ENCODE data around the gene ABCC10. TPM values are rescaled to one million over a fixed set of nuclear protein-coding genes. Genes with fewer than 3 reads are reported as not detected.
"Not testable (repeated sequence)": the region's sequence is repeated elsewhere in the genome, so short reads cannot be mapped to it uniquely, and the experiment has no call there.

Gene ABCC10
- 10 to 100 TPM; 11.7 to 34.9 (median 27.0) TPM for total RNA-seq
- 10 to 100 TPM in 1 of 2 donors, 1 to 10 TPM in 1; 8.9 to 21.1 TPM for polyA plus RNA-seq
- long read RNA-seq, donor 1, full-length matches to known transcripts: 2 of 91 reads
- long read RNA-seq, donor 1, partial matches to known transcripts: 33 of 91 reads
- long read RNA-seq, donor 1, other reads (novel, unspliced or antisense): 56 of 91 reads
- long read RNA-seq, donor 2, partial matches to known transcripts: 8 of 10 reads
- long read RNA-seq, donor 2, other reads (novel, unspliced or antisense): 0 of 10 reads
- long read RNA-seq, donor 3, full-length matches to known transcripts: 6 of 56 reads
- long read RNA-seq, donor 3, partial matches to known transcripts: 9 of 56 reads
- long read RNA-seq, donor 3, other reads (novel, unspliced or antisense): 41 of 56 reads

DNA sequence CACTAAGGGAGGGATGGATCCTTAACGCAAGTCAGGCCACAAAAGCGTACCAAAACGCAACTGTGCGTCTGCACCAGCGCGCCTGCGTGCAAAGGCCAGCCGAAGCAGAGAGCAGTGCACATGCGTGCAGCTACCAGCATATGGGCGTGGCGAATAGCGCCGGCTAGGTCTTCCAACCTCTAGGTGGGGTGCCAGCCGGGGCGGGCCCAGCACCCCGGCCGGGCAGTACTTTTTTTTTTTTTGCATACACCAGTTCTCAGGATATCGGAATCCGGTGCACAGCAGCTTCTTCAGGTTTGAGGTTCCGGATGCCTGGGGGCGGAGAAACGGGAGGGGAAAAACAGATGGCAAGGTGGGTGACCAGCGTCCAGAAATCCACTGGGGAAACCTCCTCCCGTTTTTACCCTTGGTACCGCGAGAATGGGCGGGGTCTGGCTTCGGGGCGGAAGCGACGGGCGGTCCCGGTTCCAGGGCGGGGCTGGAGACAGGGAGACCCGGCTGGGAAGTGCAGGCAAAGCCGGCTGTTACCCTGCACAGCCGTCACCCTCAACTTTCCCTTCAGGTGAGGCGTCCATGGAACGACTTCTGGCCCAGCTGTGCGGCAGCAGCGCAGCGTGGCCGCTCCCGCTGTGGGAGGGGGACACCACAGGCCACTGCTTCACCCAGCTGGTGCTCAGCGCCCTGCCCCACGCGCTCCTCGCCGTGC is at the start of gene ABCC10:
Gene ABCC10 (plus strand): TSS at position 136 of the 706 bp plus-strand sequence. CDS start 438 bp downstream, at position 574.
- WGBS, 3 donors: 0 to 1% (median 1%) methylated on average over 49 of the region's 49 CpGs
- H3K27ac ChIP-seq: peak within 1 kb of the TSS in 1 of 2 donors; percentile 42
- TF ChIP-seq CTCF (IDR thresholded peaks at IDR 0.05) (peak; percentile 28 to 49 (median 43)), EP300 (IDR thresholded peaks at IDR 0.05) (no peak)
- peak; percentile 91 to 96 (median 93) for DNase-seq
- no peaks in the 10 kb centered on the region for H3K27me3 ChIP-seq
- no peaks in the 10 kb centered on the region for H3K36me3 ChIP-seq
- peaks cover 6% of the 10 kb centered on the region for H3K4me1 ChIP-seq (ENCODE audit: insufficient read depth)
- H3K9me3 ChIP-seq: no peaks in the 10 kb centered on the region
- intact Hi-C loops (cut with DNase I): no loop called here
- peak within 1 kb of the TSS; percentile 79 for H3K4me3 ChIP-seq

DNA sequence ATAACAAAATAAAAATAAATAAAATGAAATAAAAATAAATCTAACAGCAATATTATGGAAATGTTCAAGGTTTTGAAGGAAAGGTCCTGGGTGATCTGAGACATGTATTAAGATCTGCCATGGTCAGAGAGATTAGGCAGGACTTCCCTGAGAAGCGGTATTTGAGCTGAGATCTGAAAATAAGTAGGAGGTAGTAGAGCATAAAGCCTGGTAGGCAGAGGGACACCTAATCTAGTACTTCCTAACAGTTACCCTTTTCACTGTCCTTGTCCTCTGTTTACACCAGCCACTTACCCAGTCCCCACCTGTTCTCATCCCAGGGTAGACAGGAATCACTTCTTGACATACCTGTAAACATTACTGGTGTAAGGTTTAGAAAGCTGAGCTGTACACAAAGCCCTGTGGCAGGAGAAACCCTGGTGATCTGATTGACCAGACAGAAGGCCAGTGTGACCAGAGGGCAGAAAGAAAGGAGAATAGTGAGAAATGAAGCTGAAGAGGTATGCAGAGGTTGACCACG is 49.6 kb upstream of the ABCC10 start:
- Histone ChIP-seq H3K4me3 (no peak overlapping the region), H3K27me3 (no peaks in the 10 kb centered on the region), H3K27ac (no peak overlapping the region), H3K9me3 (no peaks in the 10 kb centered on the region), H3K36me3 (no peaks in the 10 kb centered on the region), H3K4me1 (ENCODE audit: insufficient read depth) (no peaks in the 10 kb centered on the region)
- WGBS, 3 donors: 52 to 65% (median 59%) methylated on average over 2 of the region's 2 CpGs
- DNase-seq: no peak
- TF ChIP-seq POLR2A (IDR thresholded peaks at IDR 0.05): no peak
- TF ChIP-seq EP300 (IDR thresholded peaks at IDR 0.05): no peak
- no peak for TF ChIP-seq CTCF (IDR thresholded peaks at IDR 0.05)
- intact Hi-C loops (cut with DNase I): loop anchor here in 1 of 4 donors (2.0 kb wide), 1 partner anchor 53 kb away; no protein-coding TSS in a partner anchor

- no peak for DNase-seq
- no peak for TF ChIP-seq POLR2A (IDR thresholded peaks at IDR 0.05)
- TF ChIP-seq CTCF (IDR thresholded peaks at IDR 0.05): no peak
- no peak for TF ChIP-seq EP300 (IDR thresholded peaks at IDR 0.05)
- Histone ChIP-seq H3K27ac (no peak overlapping the region), H3K9me3 (no peaks in the 10 kb centered on the region), H3K4me3 (no peak overlapping the region), H3K27me3 (no peaks in the 10 kb centered on the region), H3K36me3 (no peaks in the 10 kb centered on the region), H3K4me1 (ENCODE audit: insufficient read depth) (no peaks in the 10 kb centered on the region)
- intact Hi-C loops (cut with DNase I): loop anchor here in 1 of 4 donors (2.0 kb wide), 1 partner anchor 54 kb away; no protein-coding TSS in a partner anchor
- 68 to 72% (median 69%) methylated on average over 3 of the region's 3 CpGs for WGBS, 3 donors
Observed at GRCh38 chr6:43378631-43379030, 48.7 kb upstream of the ABCC10 start.

DNA sequence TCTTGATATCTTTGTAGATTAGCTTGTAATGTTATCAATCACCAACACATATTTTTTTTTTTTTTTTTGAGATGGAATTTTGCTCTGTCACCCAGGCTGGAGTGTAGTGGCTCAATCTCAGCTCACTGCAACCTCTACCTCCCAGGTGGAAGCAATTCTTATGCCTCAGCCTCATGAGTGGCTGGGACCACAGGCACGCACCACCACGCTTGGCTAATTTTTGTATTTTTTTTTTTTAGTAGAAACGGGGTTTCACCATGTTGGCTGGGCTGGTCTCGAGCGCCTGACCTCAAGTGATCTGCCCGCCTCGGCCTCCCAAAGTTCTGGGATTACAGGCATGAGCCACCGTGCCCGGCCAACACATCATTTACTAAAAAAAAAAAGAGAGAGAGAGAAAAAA is 46.5 kb upstream of the ABCC10 start:
- not testable (repeated sequence) for H3K36me3 ChIP-seq; DNase-seq; H3K9me3 ChIP-seq; H3K4me1 ChIP-seq (ENCODE audit: insufficient read depth); H3K4me3 ChIP-seq; H3K27ac ChIP-seq; H3K27me3 ChIP-seq
- intact Hi-C loops (cut with DNase I): loop anchor here in 1 of 4 donors (5.0 kb wide), 1 partner anchor 126 kb away; no protein-coding TSS in a partner anchor
- WGBS, 3 donors: 82 to 89% (median 87%) methylated on average over 9 of the region's 9 CpGs

Data from ovary (tissue), 10 donors.